Measurements from ENCODE around the gene SLFN5. TPM values are rescaled to one million over a fixed set of nuclear protein-coding genes. Genes with fewer than 3 reads are reported as not detected.

Gene SLFN5
- total and polyA plus RNA-seq, 2 of the 4 experiments (the other 2 are of a cell fraction) = 13.0 to 48.9 TPM

DNA sequence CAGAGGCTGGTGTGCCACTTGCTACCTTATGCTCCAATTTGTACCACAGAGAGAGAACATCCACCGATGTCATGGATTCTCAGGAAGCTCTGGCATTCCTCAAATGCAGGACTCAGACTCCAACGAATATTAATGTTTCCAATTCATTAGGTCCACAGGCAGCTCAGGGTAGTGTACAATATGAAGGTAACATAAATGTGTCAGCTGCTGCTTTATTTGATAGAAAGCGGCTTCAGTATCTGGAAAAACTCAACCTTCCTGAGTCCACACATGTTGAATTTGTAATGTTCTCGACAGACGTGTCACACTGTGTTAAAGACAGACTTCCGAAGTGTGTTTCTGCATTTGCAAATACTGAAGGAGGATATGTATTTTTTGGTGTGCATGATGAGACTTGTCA lies 16.1 kb downstream of the SLFN5 start:
- peaks cover 3% of the 10 kb centered on the region; the same call in 1 of the 2 replicates for H3K4me1 ChIP-seq (ENCODE audit: control insufficient read depth, insufficient read depth, low read length)
- no peak overlapping the region for H2BK15ac ChIP-seq (ENCODE audit: low read depth, low read length)
- no peak overlapping the region for H2AFZ ChIP-seq (replicated peaks; ENCODE audit: low read length, poor library complexity)
- no peak overlapping the region for H3K56ac ChIP-seq (ENCODE audit: extremely low read depth, insufficient read depth, low read length)
- CTCF ChIA-PET = no interaction called here
- POLR2A ChIA-PET (ENCODE audit: unreplicated experiment) = no interaction called here
- dilution Hi-C loops (cut with HindIII; ENCODE audit: low sequenced_read_pairs, unreplicated experiment) (no loop called here), in situ Hi-C loops (cut with MboI; ENCODE audit: low sequenced_read_pairs) (no loop called here), intact Hi-C loops (cut with micrococcal nuclease) (no loop called here)
- no peak overlapping the region for H3K23ac ChIP-seq (ENCODE audit: low read depth, low read length)
- no peak overlapping the region for H3K14ac ChIP-seq (replicated peaks; ENCODE audit: low read depth, low read length)
- H3K27ac ChIP-seq (ENCODE audit: insufficient read depth, low read length) = no peak overlapping the region
- WGBS, 2 experiments (ENCODE audit: extremely low coverage in 2 of 2, insufficient read length in 1 of 2) = 100% methylated on average over 3 of the region's 6 CpGs; no CpG with 5 or more reads in 1 of the 2 experiments
- DNase-seq = no peak
- peaks cover 39% of the 10 kb centered on the region for H3K36me3 ChIP-seq (ENCODE audit: control insufficient read depth, insufficient read depth, low read length)
- H4K5ac ChIP-seq (ENCODE audit: low read depth, low read length) = no peak overlapping the region
- no peak overlapping the region for H4K91ac ChIP-seq (ENCODE audit: insufficient read depth, low read depth, low read length)
- no peak overlapping the region for H2AK9ac ChIP-seq (replicated peaks; ENCODE audit: low read depth, low read length, poor library complexity)
- H2BK5ac ChIP-seq (ENCODE audit: low read depth, low read length, poor library complexity, severe bottlenecking) = no peak overlapping the region
- H3K4me3 ChIP-seq (ENCODE audit: insufficient read depth, low read depth, low read length) = no peak overlapping the region
- no peaks in the 10 kb centered on the region for H3K9me3 ChIP-seq (ENCODE audit: control insufficient read depth, insufficient read depth, low read length)
- H3K79me1 ChIP-seq (ENCODE audit: low read depth in 1 of 2, low read length in 2 of 2) = peaks cover 35 to 48% of the 10 kb centered on the region in 2 experiments
- H2AK5ac ChIP-seq (ENCODE audit: low read depth, low read length) = no peak overlapping the region
- no peak overlapping the region for H3K4ac ChIP-seq (ENCODE audit: low read depth, low read length)
- no peak overlapping the region for H2BK20ac ChIP-seq (ENCODE audit: low read depth, low read length)
- H3K27me3 ChIP-seq (ENCODE audit: control insufficient read depth, insufficient read depth, low read length) = no peaks in the 10 kb centered on the region
- BruUV-seq (replicated peaks) = TSS peak; percentile 96
- H2BK120ac ChIP-seq (ENCODE audit: low read depth, low read length) = no peak overlapping the region
- H3K18ac ChIP-seq (ENCODE audit: low read depth, low read length) = no peak overlapping the region
- H4K8ac ChIP-seq (ENCODE audit: low read depth in 2 of 2, low read length in 2 of 2) = no peak overlapping the region
- peaks cover 17% of the 10 kb centered on the region for H4K20me1 ChIP-seq (ENCODE audit: insufficient read depth, low read length)
- no peak for TF ChIP-seq POLR2A (IDR thresholded peaks at IDR 0.05; ENCODE audit: low read depth, low read length)
- no peak for TF ChIP-seq NFE2L2 (IDR thresholded peaks at IDR 0.05; ENCODE audit: low read depth, low read length)
- no peak for TF ChIP-seq RFX5 (IDR thresholded peaks at IDR 0.05; ENCODE audit: low read depth, low read length)
- TF ChIP-seq RAD21 (IDR thresholded peaks at IDR 0.05; ENCODE audit: low read length) = no peak
- no peak for TF ChIP-seq CHD1 (IDR thresholded peaks at IDR 0.05; ENCODE audit: low read depth, low read length)
- no peak for TF ChIP-seq MAZ (IDR thresholded peaks at IDR 0.05; ENCODE audit: borderline replicate concordance, low read depth, low read length)
- no peak for TF ChIP-seq RCOR1 (IDR thresholded peaks at IDR 0.05; ENCODE audit: insufficient replicate concordance, low read length)
- H3K9ac ChIP-seq (ENCODE audit: low read depth, low read length) = no peak overlapping the region
- peaks cover 17% of the 10 kb centered on the region for H3K9me1 ChIP-seq (ENCODE audit: insufficient read depth, low read length)
- ATAC-seq (ENCODE audit: low read depth) = no peak
- H3K4me2 ChIP-seq (ENCODE audit: low read depth, low read length) = no peak overlapping the region
